T-cell (primary cell): ENCODE measurements around the gene KMO. TPM values are rescaled to one million over a fixed set of nuclear protein-coding genes. Genes with fewer than 3 reads are reported as not detected.

Experiments used
- ATAC-seq, 4 experiments: fragments of 200-7000 bp in 3 of 4; fragments of 150-1000 bp in 1 of 4; cut with Tn5 transposase; replicated peaks in 1 of 4; 1 replicate in 3 of 4; 2 replicates in 1 of 4; pipeline ENCODE4 v1.10.0; 2021; ENCODE audit warnings: moderate library complexity in 3 of 4, mild to moderate bottlenecking in 2 of 4, moderate number of reproducible peaks in 1 of 4
- CTCF ChIA-PET, 2 donors: fragments of 300-600 bp; sonication (Branson Sonifier 250); formaldehyde crosslinking; loops; one replicate each; lab custom pipeline; 2022; ENCODE audit warnings: antibody characterized with exemption in 2 of 2; lab: Charles Lee
- POLR2A ChIA-PET, 2 donors: fragments of 300-600 bp; sonication (Branson Sonifier 250); formaldehyde crosslinking; loops; one replicate each; lab custom pipeline; 2022; ENCODE audit warnings: antibody characterized with exemption in 2 of 2; lab: Charles Lee
- DNase-seq, 35 experiments: peaks; one replicate each; pipeline versions ENCODE4 v3.0.0 to v3.0.0-alpha.2; 2013 to 2023
- H3K27ac ChIP-seq: one replicate; pipeline ENCODE4 v1.5.1; 2013; ENCODE audit warnings: low read length
- H3K27me3 ChIP-seq, 2 experiments: replicated peaks in 1 of 2; 1 replicate in 1 of 2; 2 replicates in 1 of 2; pipeline versions ENCODE4 v1.6.1 to v1.7.0; 2013; ENCODE audit warnings: low read length in 1 of 2, mixed read lengths in 1 of 2; ENCODE audit not compliant: control insufficient read depth in 2 of 2, insufficient read depth in 2 of 2; ENCODE audit errors: extremely low read depth in 1 of 2
- H3K36me3 ChIP-seq, 2 donors: 1 replicate in 1 of 2; 2 replicates in 1 of 2; pipeline versions ENCODE4 v1.6.1 to v1.7.0; 2013; ENCODE audit warnings: low read length in 1 of 2; ENCODE audit not compliant: control insufficient read depth in 2 of 2, insufficient read depth in 1 of 2; ENCODE audit errors: extremely low read depth in 1 of 2
- H3K4me1 ChIP-seq, 2 experiments: 1 replicate in 1 of 2; 2 replicates in 1 of 2; pipeline versions ENCODE4 v1.6.1 to v1.7.0; 2013; ENCODE audit warnings: low read length in 2 of 2, mixed read lengths in 1 of 2; ENCODE audit not compliant: insufficient read depth in 2 of 2, control insufficient read depth in 1 of 2; ENCODE audit errors: extremely low read depth in 1 of 2
- H3K4me3 ChIP-seq, 2 donors: 1 replicate in 1 of 2; 2 replicates in 1 of 2; pipeline versions ENCODE4 v1.5.1 to v1.7.0; 2013; ENCODE audit warnings: mild to moderate bottlenecking in 2 of 2, low read length in 1 of 2, moderate library complexity in 1 of 2; ENCODE audit not compliant: control insufficient read depth in 1 of 2; ENCODE audit errors: extremely low read depth in 1 of 2
- H3K9me3 ChIP-seq: 2 replicates; pipeline ENCODE4 v1.7.0; 2013
- H3K27ac Mint-ChIP-seq, 2 donors: one replicate each; pipeline ENCODE4 v1.8.0; 2020 to 2021; ENCODE audit warnings: mild to moderate bottlenecking in 2 of 2, mixed read lengths in 2 of 2
- H3K27me3 Mint-ChIP-seq, 2 donors: one replicate each; pipeline ENCODE4 v1.8.0; 2021 to 2022; ENCODE audit warnings: mixed read lengths in 2 of 2
- H3K36me3 Mint-ChIP-seq: one replicate; pipeline ENCODE4 v1.8.0; 2021; ENCODE audit warnings: mixed read lengths
- H3K4me1 Mint-ChIP-seq, 3 donors: one replicate each; pipeline ENCODE4 v1.8.0; 2020 to 2022; ENCODE audit warnings: mixed read lengths in 3 of 3, mild to moderate bottlenecking in 1 of 3
- H3K4me3 Mint-ChIP-seq, 3 donors: one replicate each; pipeline ENCODE4 v1.8.0; 2020 to 2022; ENCODE audit warnings: mild to moderate bottlenecking in 3 of 3, mixed read lengths in 3 of 3, moderate library complexity in 3 of 3
- H3K9me3 Mint-ChIP-seq, 3 donors: one replicate each; pipeline ENCODE4 v1.8.0; 2020 to 2022; ENCODE audit warnings: mixed read lengths in 3 of 3
- WGBS: methylation state at CpG from one replicate; pipeline ENCODE4 v1.1.5; 2013; ENCODE audit warnings: missing lambda C conversion rate; ENCODE audit not compliant: insufficient coverage; 5-methylcytosine and 5-hydroxymethylcytosine counted together
- total RNA-seq, 35 experiments: library from RNA in 6 of 35; stranded (reverse) in 6 of 35; fragments of 120-200 nt in 1 of 35; gene quantifications; one replicate each; pipeline versions ENCODE4 v1.2.1 to v1.2.4 and lab custom pipeline; 2013 to 2026

Gene KMO
- total RNA-seq, 5 donors from 2014 or later (not counting 1 experiment from before 2014, with no cell fraction given), result 0.32 to 2.0 (median 0.89) TPM

GRCh38 chr1:241640149-241640866 is 108.1 kb downstream of the KMO start, which contains the start of the genes CHML and OPN3:
Gene CHML (minus strand): TSS chr1:241640369. CDS start chr1:241635766, 4,603 bp downstream.
Gene OPN3 (minus strand): TSS chr1:241640369. CDS start chr1:241640254, 115 bp downstream.
- Histone ChIP-seq H3K27ac (peak within 1 kb of the TSS; percentile 56), H3K27me3 (no peaks in the 10 kb centered on the region), H3K9me3 (no peaks in the 10 kb centered on the region), H3K36me3 (no peaks in the 10 kb centered on the region), H3K4me1 (peaks cover 12 to 19% of the 10 kb centered on the region in 2 experiments), H3K4me3 (peak within 1 kb of the TSS; percentile 80 to 91)
- Mint-ChIP-seq H3K4me1 (peaks cover 35 to 39% (median 39%) of the 10 kb centered on the region in 3 donors), H3K27ac (peak within 1 kb of the TSS; percentile 87 to 88), H3K9me3 (peaks cover 4 to 12% (median 7%) of the 10 kb centered on the region in 3 donors), H3K27me3 (no peaks in the 10 kb centered on the region), H3K36me3 (peaks cover 8% of the 10 kb centered on the region), H3K4me3 (peak within 1 kb of the TSS; percentile 80 to 88 (median 83))
- POLR2A ChIA-PET, result interaction anchor here (0.5 to 0.8 kb wide), 8 partner anchors 9 to 140 kb away, joined by 3 to 11 read pairs (median 4); partner anchors contain the start of gene FH (in 1 of the 2)
- peak; percentile 68 to 94 (median 83) for DNase-seq
- WGBS, result 2% methylated on average over 75 of the region's 81 CpGs
- CTCF ChIA-PET, result interaction anchor here (0.6 to 1.6 kb wide), 4 partner anchors 13 to 171 kb away, joined by 3 to 7 read pairs (median 4); no protein-coding TSS in a partner anchor
- ATAC-seq, result peak; percentile 94 to 98 (median 94)

DNA sequence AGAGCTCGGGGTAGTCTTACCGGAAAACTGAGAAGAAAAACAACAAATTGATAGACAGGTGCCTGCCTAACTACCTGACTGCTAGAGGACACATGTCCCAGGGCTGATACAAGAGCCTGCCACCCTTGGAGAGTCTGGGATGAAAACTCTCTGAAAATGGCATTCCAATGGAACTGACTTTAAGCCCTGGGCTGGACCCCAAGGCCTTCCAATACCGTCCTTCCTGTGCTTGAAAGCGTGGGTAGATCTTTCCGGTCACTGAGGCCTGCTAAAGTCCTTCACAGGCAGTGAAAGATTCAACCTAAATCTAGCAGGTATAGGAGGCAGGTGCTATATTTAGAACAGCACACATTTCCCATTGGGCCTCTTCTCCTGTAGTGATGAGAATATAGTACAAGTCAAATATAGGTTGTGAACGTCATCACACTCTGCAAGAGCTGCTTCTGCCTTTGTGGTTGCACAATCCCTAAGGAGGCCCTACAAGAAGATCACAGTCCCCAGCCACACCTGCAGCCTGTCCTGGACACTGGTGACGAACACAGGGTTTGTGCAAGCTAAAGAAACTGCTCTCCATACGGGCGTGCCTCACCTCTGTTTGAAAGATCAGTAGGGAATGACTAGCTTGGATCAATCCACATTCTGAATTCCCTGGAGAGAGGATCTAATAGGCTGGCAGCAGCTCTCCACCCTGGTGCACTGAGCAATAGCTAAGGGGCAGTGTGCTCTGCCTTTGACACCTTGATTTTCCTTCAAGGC is 108.9 kb downstream of the KMO start:
- peak overlapping the region; percentile 55 for H3K27ac ChIP-seq
- Mint-ChIP-seq H3K9me3 (peaks cover 4 to 12% (median 7%) of the 10 kb centered on the region in 3 donors), H3K27me3 (no peaks in the 10 kb centered on the region), H3K27ac (peak overlapping the region; percentile 87 to 88), H3K4me1 (peaks cover 35 to 39% (median 35%) of the 10 kb centered on the region in 3 donors), H3K36me3 (peaks cover 4% of the 10 kb centered on the region), H3K4me3 (peak overlapping the region; percentile 77 to 88 (median 80))
- ChIA-PET POLR2A (interaction anchor here (0.6 to 0.8 kb wide), 5 partner anchors 9 to 117 kb away, joined by 3 to 11 read pairs (median 5); no protein-coding TSS in a partner anchor), CTCF (interaction anchor here (0.6 to 1.6 kb wide), 5 partner anchors 14 to 171 kb away, joined by 3 to 7 read pairs (median 3); no protein-coding TSS in a partner anchor)
- H3K9me3 ChIP-seq, result no peaks in the 10 kb centered on the region
- WGBS, result 98% methylated on average over 5 of the region's 9 CpGs
- DNase-seq (peak in 2 of 35 experiments; percentile 7 to 14), ATAC-seq (no peak)
- peaks cover 12 to 16% of the 10 kb centered on the region in 2 experiments for H3K4me1 ChIP-seq
- no peaks in the 10 kb centered on the region for H3K27me3 ChIP-seq
- peak overlapping the region in 1 of 2 donors; percentile 39 for H3K4me3 ChIP-seq
- no peaks in the 10 kb centered on the region for H3K36me3 ChIP-seq

- DNase-seq (no peak), ATAC-seq (no peak)
- Histone ChIP-seq H3K4me3 (no peak overlapping the region), H3K36me3 (no peaks in the 10 kb centered on the region), H3K4me1 (peaks cover 12 to 16% of the 10 kb centered on the region in 2 experiments), H3K27ac (no peak overlapping the region), H3K27me3 (no peaks in the 10 kb centered on the region), H3K9me3 (no peaks in the 10 kb centered on the region)
- CTCF ChIA-PET, result interaction anchor here in 1 of 2 donors (1.2 to 1.6 kb wide), 2 partner anchors 15 to 32 kb away, joined by 3 to 7 read pairs; no protein-coding TSS in a partner anchor
- peaks cover 4% of the 10 kb centered on the region for H3K36me3 Mint-ChIP-seq
- H3K27ac Mint-ChIP-seq, result peak overlapping the region; percentile 11 to 87
- no peak overlapping the region for H3K4me3 Mint-ChIP-seq
- 95% methylated on average over 10 of the region's 12 CpGs for WGBS
- peaks cover 4 to 12% (median 7%) of the 10 kb centered on the region in 3 donors for H3K9me3 Mint-ChIP-seq
- POLR2A ChIA-PET, result interaction anchor here in 1 of 2 donors (0.6 to 0.7 kb wide), 2 partner anchors 10 to 18 kb away, joined by 5 to 8 read pairs; partner anchors contain the start of gene WDR64
- no peaks in the 10 kb centered on the region for H3K27me3 Mint-ChIP-seq
- H3K4me1 Mint-ChIP-seq, result peaks cover 29 to 31% (median 30%) of the 10 kb centered on the region in 3 donors
These were observed 109.8 kb downstream of the KMO start for GRCh38 chr1:241641773-241642592.

GRCh38 chr1:241642593-241642944 is 110.4 kb downstream of the KMO start:
- Histone ChIP-seq H3K4me3 (no peak overlapping the region), H3K27me3 (no peaks in the 10 kb centered on the region), H3K36me3 (no peaks in the 10 kb centered on the region), H3K9me3 (no peaks in the 10 kb centered on the region), H3K27ac (no peak overlapping the region), H3K4me1 (peaks cover 12% of the 10 kb centered on the region in 2 experiments)
- Mint-ChIP-seq H3K27ac (no peak overlapping the region), H3K36me3 (peaks cover under 1% of the 10 kb centered on the region), H3K4me3 (no peak overlapping the region), H3K27me3 (no peaks in the 10 kb centered on the region), H3K9me3 (peaks cover 4 to 12% (median 7%) of the 10 kb centered on the region in 3 donors), H3K4me1 (peaks cover 23 to 25% (median 24%) of the 10 kb centered on the region in 3 donors)
- ChIA-PET CTCF (interaction anchor here in 1 of 2 donors (1.5 kb wide), 1 partner anchor 32 kb away, joined by 5 read pairs; no protein-coding TSS in a partner anchor), POLR2A (interaction anchor here in 1 of 2 donors (0.6 to 0.7 kb wide), 2 partner anchors 10 to 18 kb away, joined by 5 to 8 read pairs; partner anchors contain the start of gene WDR64)
- no peak for ATAC-seq
- WGBS, result 100% methylated on average over 1 of the region's 1 CpG
- no peak for DNase-seq

DNA sequence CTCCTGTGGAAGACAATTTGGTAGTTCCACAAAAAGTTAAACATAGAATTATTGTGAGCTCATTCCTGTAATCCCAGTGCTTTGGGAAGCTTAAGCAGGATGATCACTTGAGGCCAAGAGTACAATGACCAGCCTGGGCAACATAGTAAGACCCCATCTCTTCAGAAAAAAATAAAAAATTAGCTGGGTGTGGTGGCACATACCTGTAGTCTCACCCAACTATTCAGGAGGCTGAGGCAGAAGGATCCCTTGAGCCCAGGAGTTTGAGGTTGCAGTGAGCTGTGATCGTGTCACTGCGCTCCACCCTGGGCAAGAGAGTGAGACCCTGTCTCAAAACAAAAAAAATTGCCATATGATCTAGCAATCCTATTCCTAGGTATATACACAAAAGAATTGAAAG is 112.1 kb downstream of the KMO start:
- DNase-seq (no peak), ATAC-seq (no peak)
- Mint-ChIP-seq H3K4me1 (peaks cover 8 to 9% (median 9%) of the 10 kb centered on the region in 3 donors), H3K4me3 (no peak overlapping the region), H3K27me3 (no peaks in the 10 kb centered on the region), H3K9me3 (peaks cover 4 to 12% (median 7%) of the 10 kb centered on the region in 3 donors), H3K27ac (no peak overlapping the region), H3K36me3 (no peaks in the 10 kb centered on the region)
- no peaks in the 10 kb centered on the region for H3K9me3 ChIP-seq
- ChIA-PET CTCF (interaction anchor here in 1 of 2 donors (1.3 to 1.5 kb wide), 2 partner anchors 34 kb away, joined by 3 to 5 read pairs; no protein-coding TSS in a partner anchor), POLR2A (no interaction called here)
- H3K4me1 ChIP-seq, result peaks cover 0 to 9% of the 10 kb centered on the region in 2 experiments
- WGBS, result no CpG with 5 or more reads among the region's 2 CpGs
- no peak overlapping the region for H3K27ac ChIP-seq
- no peaks in the 10 kb centered on the region for H3K27me3 ChIP-seq
- H3K4me3 ChIP-seq, result no peak overlapping the region
- H3K36me3 ChIP-seq, result no peaks in the 10 kb centered on the region
